Retinal pigment epithelial cell (primary cell): Measurements from ENCODE around the gene DYRK2.
"Not testable (repeated sequence)": the region's sequence is repeated elsewhere in the genome, so short reads cannot be mapped to it uniquely, and the experiment has no call there.

Source experiments
- DNase-seq: peaks from one replicate; pipeline ENCODE4 v3.0.0-alpha.2; 2010; ENCODE audit warnings: low read depth
- H3K4me3 ChIP-seq: 2 replicates; pipeline ENCODE4 v1.5.1; 2011; ENCODE audit warnings: mild to moderate bottlenecking, low read length, control low read depth, moderate library complexity
- CTCF ChIP-seq: conservative IDR thresholded peaks from 2 replicates; pipeline ENCODE4 v1.5.1; 2011; ENCODE audit warnings: low read depth, low read length, control low read depth, inconsistent platforms

DYRK2 gene

GRCh38 chr12:67669217-67669933 is 20.8 kb downstream of the DYRK2 start:
- no peak for TF ChIP-seq CTCF
- no peak overlapping the region for H3K4me3 ChIP-seq
- no peak for DNase-seq

GRCh38 chr12:67669934-67670631 is 21.5 kb downstream of the DYRK2 start:
- no peak for DNase-seq
- TF ChIP-seq CTCF: no peak
- H3K4me3 ChIP-seq: no peak overlapping the region

- H3K4me3 ChIP-seq: no peak overlapping the region
- no peak for TF ChIP-seq CTCF
- DNase-seq: no peak
Measured at GRCh38 chr12:67671419-67671818, 22.9 kb downstream of the DYRK2 start.

GRCh38 chr12:67671892-67672291 is 23.3 kb downstream of the DYRK2 start:
- no peak for DNase-seq
- H3K4me3 ChIP-seq: no peak overlapping the region
- TF ChIP-seq CTCF: no peak

- not testable (repeated sequence) for DNase-seq, H3K4me3 ChIP-seq
Measured at GRCh38 chr12:67672507-67672906, 24.0 kb downstream of the DYRK2 start.

GRCh38 chr12:67673509-67673908 is 25.0 kb downstream of the DYRK2 start:
- not testable (repeated sequence) for DNase-seq, H3K4me3 ChIP-seq

- TF ChIP-seq CTCF: no peak
- DNase-seq: no peak
- H3K4me3 ChIP-seq: no peak overlapping the region
Measured at GRCh38 chr12:67674417-67674816, 25.9 kb downstream of the DYRK2 start.

GRCh38 chr12:67676624-67677023 is 28.1 kb downstream of the DYRK2 start:
- no peak for DNase-seq
- TF ChIP-seq CTCF: no peak
- H3K4me3 ChIP-seq: no peak overlapping the region
